Choroid plexus epithelial cell (primary cell): ENCODE measurements around the gene ZNF462.

Experiments
- DNase-seq: peaks from one replicate; pipeline ENCODE4 v3.0.0-alpha.2; 2010; ENCODE audit warnings: low read depth
- H3K4me3 ChIP-seq: 2 replicates; pipeline ENCODE4 v1.5.1; 2011; ENCODE audit warnings: low read depth, mild to moderate bottlenecking, control low read depth, low read length, moderate library complexity
- TF ChIP-seq, protein P1 (sequence below): conservative IDR thresholded peaks from 2 replicates; pipeline ENCODE4 v1.5.1; 2011; ENCODE audit warnings: low read depth, mild to moderate bottlenecking, control low read depth, inconsistent platforms, low read length, moderate library complexity

Gene ZNF462

GRCh38 chr9:107008447-107008846, 145.5 kb downstream of the ZNF462 start:
- no peak for DNase-seq
- TF ChIP-seq, protein P1, sequence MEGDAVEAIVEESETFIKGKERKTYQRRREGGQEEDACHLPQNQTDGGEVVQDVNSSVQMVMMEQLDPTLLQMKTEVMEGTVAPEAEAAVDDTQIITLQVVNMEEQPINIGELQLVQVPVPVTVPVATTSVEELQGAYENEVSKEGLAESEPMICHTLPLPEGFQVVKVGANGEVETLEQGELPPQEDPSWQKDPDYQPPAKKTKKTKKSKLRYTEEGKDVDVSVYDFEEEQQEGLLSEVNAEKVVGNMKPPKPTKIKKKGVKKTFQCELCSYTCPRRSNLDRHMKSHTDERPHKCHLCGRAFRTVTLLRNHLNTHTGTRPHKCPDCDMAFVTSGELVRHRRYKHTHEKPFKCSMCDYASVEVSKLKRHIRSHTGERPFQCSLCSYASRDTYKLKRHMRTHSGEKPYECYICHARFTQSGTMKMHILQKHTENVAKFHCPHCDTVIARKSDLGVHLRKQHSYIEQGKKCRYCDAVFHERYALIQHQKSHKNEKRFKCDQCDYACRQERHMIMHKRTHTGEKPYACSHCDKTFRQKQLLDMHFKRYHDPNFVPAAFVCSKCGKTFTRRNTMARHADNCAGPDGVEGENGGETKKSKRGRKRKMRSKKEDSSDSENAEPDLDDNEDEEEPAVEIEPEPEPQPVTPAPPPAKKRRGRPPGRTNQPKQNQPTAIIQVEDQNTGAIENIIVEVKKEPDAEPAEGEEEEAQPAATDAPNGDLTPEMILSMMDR: no peak
- no peak overlapping the region for H3K4me3 ChIP-seq

- TF ChIP-seq, protein P1: no peak
- no peak for DNase-seq
- H3K4me3 ChIP-seq: no peak overlapping the region
Measured at GRCh38 chr9:107016383-107016782, 153.4 kb downstream of the ZNF462 start.

DNA sequence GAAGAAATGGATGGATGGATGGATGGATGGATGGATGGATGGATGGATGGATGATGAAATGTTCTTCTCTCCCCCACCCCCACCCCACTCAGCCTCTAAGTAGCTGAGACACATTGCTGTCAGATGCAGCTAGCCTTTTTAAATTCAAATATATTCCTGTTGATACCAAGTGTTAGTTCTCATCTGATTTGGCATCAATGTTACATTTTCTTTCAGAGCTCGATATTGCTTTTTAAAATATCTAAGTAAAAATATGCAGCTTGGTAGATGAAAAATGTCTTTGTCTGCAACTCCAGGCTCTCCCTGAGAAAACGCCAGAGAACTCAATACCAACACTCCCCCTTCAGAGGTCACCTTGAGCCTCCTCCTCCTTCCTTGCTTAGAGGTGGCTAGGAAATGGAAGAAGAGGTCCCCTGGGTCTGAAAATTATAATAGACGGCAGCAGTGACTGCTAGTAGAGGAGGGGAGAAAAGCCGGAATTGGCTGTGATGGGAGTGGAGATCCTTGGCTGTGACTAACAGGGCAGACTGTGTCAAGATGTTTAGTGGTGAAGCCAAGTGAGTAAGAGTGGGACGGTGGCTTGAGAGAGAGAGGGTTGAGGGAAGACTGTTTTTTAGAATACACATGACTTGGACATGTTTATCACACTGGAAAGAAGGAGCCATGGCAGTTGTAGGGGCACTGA, 156.0 kb downstream of the ZNF462 start:
- TF ChIP-seq, protein P1: no peak
- DNase-seq: peak; percentile 66
- H3K4me3 ChIP-seq: no peak overlapping the region

DNA sequence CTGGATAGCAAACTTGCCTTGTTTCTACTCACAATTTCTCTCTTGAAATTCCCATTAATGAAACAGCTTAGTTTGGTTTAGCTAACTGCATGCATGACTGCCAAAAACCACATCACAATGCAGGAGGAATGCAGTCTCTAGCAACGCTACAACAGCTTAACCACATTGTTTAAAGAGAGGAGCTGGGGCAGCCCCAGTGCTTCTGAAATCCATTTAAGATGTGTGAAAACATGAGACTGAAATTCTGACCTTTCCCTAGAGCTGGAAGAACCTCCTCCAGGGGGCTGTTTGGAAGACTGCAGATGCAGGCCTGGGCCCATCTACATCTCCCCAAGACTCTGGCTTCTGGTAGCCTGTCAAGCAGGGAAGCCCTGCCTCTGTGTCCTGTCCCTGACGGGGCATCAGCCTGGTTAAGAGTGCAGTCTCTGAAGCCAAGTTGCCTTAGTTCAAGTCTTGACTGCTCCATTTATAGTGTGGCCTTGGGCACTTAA, 157.1 kb downstream of the ZNF462 start:
- peak; percentile 98 for DNase-seq
- no peak overlapping the region for H3K4me3 ChIP-seq
- TF ChIP-seq, protein P1: peak; percentile 44

GRCh38 chr9:107024193-107024592, 161.2 kb downstream of the ZNF462 start:
- DNase-seq: peak; percentile 18
- no peak overlapping the region for H3K4me3 ChIP-seq
- TF ChIP-seq, protein P1: no peak

DNA sequence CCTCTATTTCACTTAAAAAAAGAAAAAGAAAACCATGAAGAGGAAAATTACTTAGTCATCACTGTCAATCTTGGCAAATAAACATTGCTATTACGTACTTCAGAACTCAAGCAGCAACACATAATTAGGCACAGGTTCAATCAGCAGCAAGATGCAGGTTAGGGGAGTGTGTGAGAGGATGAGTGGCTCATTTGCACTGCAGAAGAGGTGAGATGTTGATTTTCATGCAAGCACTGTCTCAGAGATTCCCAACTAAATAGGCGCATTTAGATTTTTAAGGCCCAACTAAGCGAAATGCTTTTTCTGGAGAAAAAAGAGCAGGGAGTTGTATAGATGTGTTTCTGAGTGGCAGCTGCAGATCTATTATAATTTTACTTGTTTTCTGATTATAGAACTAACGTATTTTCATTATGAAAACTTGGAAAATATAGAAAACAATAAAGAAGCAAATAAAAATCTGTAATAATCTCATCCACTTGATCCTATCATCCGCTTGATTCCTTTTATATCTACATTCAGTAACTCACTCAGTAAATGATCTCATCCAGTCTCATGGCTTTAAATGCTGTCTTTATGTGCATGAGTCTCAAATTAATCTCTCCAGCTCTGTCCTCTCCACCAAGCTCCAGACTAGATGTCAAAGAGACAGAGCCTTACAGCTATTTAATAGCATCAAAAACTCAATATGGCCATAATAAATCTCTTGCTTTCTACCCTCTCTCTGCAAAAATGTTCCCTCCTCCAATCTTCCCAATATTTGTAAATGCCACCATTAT, 162.5 kb downstream of the ZNF462 start:
- H3K4me3 ChIP-seq: no peak overlapping the region
- TF ChIP-seq, protein P1: no peak
- no peak for DNase-seq
